GM19043 (cell line): ENCODE measurements around the gene C1orf50.
A peak's percentile ranks its signal among the peaks of the same experiment; 100 is the strongest.
"Not testable (repeated sequence)": the region's sequence is repeated elsewhere in the genome, so short reads cannot be mapped to it uniquely, and the experiment has no call there.

Experiments used
- ATAC-seq: cut with Tn5 transposase; IDR thresholded peaks from one replicate; pipeline ENCODE4 v1.9.1; 2021; ENCODE audit warnings: low read depth; ENCODE audit not compliant: unreplicated experiment

C1orf50 gene

GRCh38 chr1:42766741-42767509, at the start of gene C1orf50, which contains the start of gene P3H1:
C1orf50 (plus strand) TSS chr1:42767249; CDS start chr1:42767312, 63 bp downstream.
P3H1 (minus strand) TSS chr1:42767028; CDS start chr1:42766971, 57 bp downstream.
- ATAC-seq, result peak; percentile 93

GRCh38 chr1:42720868-42721267, 46.2 kb upstream of the C1orf50 start:
- no peak for ATAC-seq

GRCh38 chr1:42721926-42722325, 45.1 kb upstream of the C1orf50 start:
- no peak for ATAC-seq

GRCh38 chr1:42722403-42722802, 44.6 kb upstream of the C1orf50 start:
- not testable (repeated sequence) for ATAC-seq

- ATAC-seq, result no peak
These were observed 43.5 kb upstream of the C1orf50 start for GRCh38 chr1:42723511-42723910.

GRCh38 chr1:42725820-42726219, 41.2 kb upstream of the C1orf50 start:
- ATAC-seq, result not testable (repeated sequence)

- ATAC-seq, result no peak
These were observed 37.0 kb upstream of the C1orf50 start for GRCh38 chr1:42730002-42730401.

- ATAC-seq, result no peak
These were observed 36.1 kb upstream of the C1orf50 start for GRCh38 chr1:42730988-42731387.

GRCh38 chr1:42731585-42731984, 35.5 kb upstream of the C1orf50 start:
- no peak for ATAC-seq

GRCh38 chr1:42732126-42732680, 34.8 kb upstream of the C1orf50 start:
- no peak for ATAC-seq

- ATAC-seq, result no peak
These were observed 33.4 kb upstream of the C1orf50 start for GRCh38 chr1:42733415-42734200.

GRCh38 chr1:42734201-42735035, 32.6 kb upstream of the C1orf50 start:
- ATAC-seq, result no peak

- no peak for ATAC-seq
These were observed 32.0 kb upstream of the C1orf50 start for GRCh38 chr1:42735056-42735455.

GRCh38 chr1:42735477-42736105, 31.5 kb upstream of the C1orf50 start:
- no peak for ATAC-seq

GRCh38 chr1:42736152-42736551, 30.9 kb upstream of the C1orf50 start:
- no peak for ATAC-seq

GRCh38 chr1:42736571-42737200, 30.4 kb upstream of the C1orf50 start:
- no peak for ATAC-seq

- ATAC-seq, result no peak
These were observed 29.8 kb upstream of the C1orf50 start for GRCh38 chr1:42737257-42737656.

GRCh38 chr1:42737986-42738677, 28.9 kb upstream of the C1orf50 start:
- no peak for ATAC-seq

- no peak for ATAC-seq
These were observed 28.3 kb upstream of the C1orf50 start for GRCh38 chr1:42738678-42739226.
